ENCODE measurements around the gene MICOS13. TPM values are rescaled to one million over a fixed set of nuclear protein-coding genes. Genes with fewer than 3 reads are reported as not detected.
A peak's percentile ranks its signal among the peaks of the same experiment; 100 is the strongest.

The MICOS13 gene
- total RNA-seq, 1 donor from 2014 or later: 55.4 TPM

DNA sequence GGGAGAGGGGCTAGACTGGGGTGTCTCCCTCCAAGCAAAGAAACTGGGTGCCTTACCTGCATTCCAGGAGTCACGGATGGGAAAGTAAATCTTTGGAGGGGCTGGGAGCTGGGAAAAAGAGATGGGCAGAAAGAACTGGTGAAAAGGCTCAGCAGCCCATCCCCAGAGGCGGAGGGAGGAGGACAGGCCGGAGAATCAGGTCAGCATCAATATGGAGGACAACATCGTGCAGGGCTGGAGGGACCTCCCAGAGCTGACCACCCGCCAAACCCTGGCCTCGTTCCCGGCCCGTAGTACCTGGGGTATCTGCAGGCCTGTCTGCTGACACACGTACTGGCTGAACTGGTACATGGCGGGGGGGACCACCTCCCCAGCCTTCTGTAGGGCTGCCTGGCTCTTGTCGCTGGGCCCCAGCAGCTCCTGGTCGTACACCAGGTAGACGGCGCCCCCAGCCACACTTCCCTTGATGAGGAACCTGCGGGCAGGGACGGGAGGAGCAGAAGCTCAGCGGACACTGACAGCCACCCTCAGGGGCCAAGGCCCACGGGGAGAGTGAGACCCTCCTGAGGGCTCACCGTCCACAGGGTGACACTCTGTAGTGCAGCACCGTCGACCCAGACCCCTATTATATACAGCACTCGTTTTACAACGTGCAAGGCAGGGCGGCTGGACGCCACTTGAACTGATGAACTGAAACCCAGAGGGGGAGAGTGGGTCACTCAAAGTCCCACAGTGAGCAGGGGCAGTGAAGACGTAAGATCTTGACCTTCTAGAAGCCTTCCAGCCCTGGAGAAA is 830 bp downstream of the MICOS13 start:
- H3K4me3 ChIP-seq (ENCODE audit: low read depth, low read length): peak overlapping the region; percentile 87
- DNase-seq (ENCODE audit: low read depth): no peak
- no peak for TF ChIP-seq CTCF (IDR thresholded peaks at IDR 0.05; ENCODE audit: insufficient read depth, low read length, poor library complexity, severe bottlenecking)

GRCh38 chr19:5678071-5678718 is 2.1 kb downstream of the MICOS13 start:
- Histone ChIP-seq H3K27me3 (ENCODE audit: control insufficient read depth, insufficient read depth, low read length) (no peaks in the 10 kb centered on the region), H3K36me3 (ENCODE audit: control insufficient read depth, insufficient read depth, low read length) (no peaks in the 10 kb centered on the region), H3K4me3 (ENCODE audit: low read depth, low read length) (no peak overlapping the region)
- no peak for DNase-seq (ENCODE audit: low read depth)
- no peak for TF ChIP-seq CTCF (IDR thresholded peaks at IDR 0.05; ENCODE audit: insufficient read depth, low read length, poor library complexity, severe bottlenecking)

More for the DNA sequence above, 830 bp downstream of the MICOS13 start:
- no peaks in the 10 kb centered on the region for H3K36me3 ChIP-seq (ENCODE audit: control insufficient read depth, insufficient read depth, low read length)
- H3K27me3 ChIP-seq (ENCODE audit: control insufficient read depth, insufficient read depth, low read length): no peaks in the 10 kb centered on the region

GRCh38 chr19:5677580-5677979 is 2.7 kb downstream of the MICOS13 start:
- H3K27me3 ChIP-seq (ENCODE audit: control insufficient read depth, insufficient read depth, low read length): no peaks in the 10 kb centered on the region
- DNase-seq (ENCODE audit: low read depth): no peak
- TF ChIP-seq CTCF (IDR thresholded peaks at IDR 0.05; ENCODE audit: insufficient read depth, low read length, poor library complexity, severe bottlenecking): no peak
- no peaks in the 10 kb centered on the region for H3K36me3 ChIP-seq (ENCODE audit: control insufficient read depth, insufficient read depth, low read length)
- H3K4me3 ChIP-seq (ENCODE audit: low read depth, low read length): no peak overlapping the region

- no peak overlapping the region for H3K4me3 ChIP-seq (ENCODE audit: low read depth, low read length)
- DNase-seq (ENCODE audit: low read depth): no peak
- no peaks in the 10 kb centered on the region for H3K27me3 ChIP-seq (ENCODE audit: control insufficient read depth, insufficient read depth, low read length)
- TF ChIP-seq CTCF (IDR thresholded peaks at IDR 0.05; ENCODE audit: insufficient read depth, low read length, poor library complexity, severe bottlenecking): no peak
- no peaks in the 10 kb centered on the region for H3K36me3 ChIP-seq (ENCODE audit: control insufficient read depth, insufficient read depth, low read length)
Observed at GRCh38 chr19:5677136-5677535, 3.2 kb downstream of the MICOS13 start.

GRCh38 chr19:5676772-5677105 is 3.6 kb downstream of the MICOS13 start:
- no peak for DNase-seq (ENCODE audit: low read depth)

More at GRCh38 chr19:5676772-5677105, 3.6 kb downstream of the MICOS13 start:
- Histone ChIP-seq H3K36me3 (ENCODE audit: control insufficient read depth, insufficient read depth, low read length) (no peaks in the 10 kb centered on the region), H3K27me3 (ENCODE audit: control insufficient read depth, insufficient read depth, low read length) (no peaks in the 10 kb centered on the region), H3K4me3 (ENCODE audit: low read depth, low read length) (no peak overlapping the region)
- TF ChIP-seq CTCF (IDR thresholded peaks at IDR 0.05; ENCODE audit: insufficient read depth, low read length, poor library complexity, severe bottlenecking): no peak
